NCI-H2171 treated with DMSO at 0.1 percent for 48 hours (cell line): ENCODE results near the gene LDHA.
"Not testable (repeated sequence)": the region's sequence is repeated elsewhere in the genome, so short reads cannot be mapped to it uniquely, and the experiment has no call there.

ENCODE experiments used
- DNase-seq: peaks from one replicate; lab custom pipeline; 2025; lab: John Stamatoyannopoulos, UW

LDHA gene

DNA sequence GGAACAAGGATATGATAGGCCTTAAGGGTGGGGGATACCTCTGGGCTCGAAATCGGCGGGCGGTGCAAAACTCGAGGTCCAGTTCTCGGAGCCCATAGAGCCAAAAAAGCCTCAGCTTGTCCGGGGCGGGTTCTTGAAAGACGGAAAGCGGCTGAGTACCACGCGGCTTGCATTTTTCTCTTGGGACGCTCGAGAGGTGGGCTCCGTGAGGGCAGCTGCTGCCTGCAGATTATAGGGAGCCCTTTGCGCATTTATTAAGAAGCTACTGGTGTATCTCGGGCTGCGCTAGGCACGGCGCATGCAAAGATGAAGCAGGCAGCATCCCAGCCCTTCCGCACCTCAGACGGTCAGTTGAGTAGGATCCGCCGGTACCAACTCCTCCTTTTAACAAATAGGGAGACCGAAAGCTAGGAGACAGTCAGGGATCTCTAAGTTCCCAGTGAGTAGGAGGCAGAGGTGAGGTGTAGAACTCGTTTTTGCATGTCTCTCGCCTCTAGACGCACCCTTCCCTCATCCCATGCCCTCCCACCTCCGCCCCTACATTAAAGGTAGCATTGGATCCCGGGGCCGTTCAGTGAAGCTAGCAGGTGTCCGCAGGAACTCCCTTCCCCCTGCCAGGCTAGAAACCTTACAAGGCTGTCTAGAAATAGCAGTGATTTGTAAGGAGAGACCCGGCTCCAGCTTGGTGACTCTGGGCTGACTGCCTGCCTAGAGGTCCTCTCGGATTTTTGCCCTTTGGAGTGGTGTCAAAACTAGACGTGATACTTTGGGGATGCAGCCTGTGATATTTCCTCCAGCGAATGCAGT lies 768 bp downstream of the LDHA start:
- peak; percentile 33 for DNase-seq

DNA sequence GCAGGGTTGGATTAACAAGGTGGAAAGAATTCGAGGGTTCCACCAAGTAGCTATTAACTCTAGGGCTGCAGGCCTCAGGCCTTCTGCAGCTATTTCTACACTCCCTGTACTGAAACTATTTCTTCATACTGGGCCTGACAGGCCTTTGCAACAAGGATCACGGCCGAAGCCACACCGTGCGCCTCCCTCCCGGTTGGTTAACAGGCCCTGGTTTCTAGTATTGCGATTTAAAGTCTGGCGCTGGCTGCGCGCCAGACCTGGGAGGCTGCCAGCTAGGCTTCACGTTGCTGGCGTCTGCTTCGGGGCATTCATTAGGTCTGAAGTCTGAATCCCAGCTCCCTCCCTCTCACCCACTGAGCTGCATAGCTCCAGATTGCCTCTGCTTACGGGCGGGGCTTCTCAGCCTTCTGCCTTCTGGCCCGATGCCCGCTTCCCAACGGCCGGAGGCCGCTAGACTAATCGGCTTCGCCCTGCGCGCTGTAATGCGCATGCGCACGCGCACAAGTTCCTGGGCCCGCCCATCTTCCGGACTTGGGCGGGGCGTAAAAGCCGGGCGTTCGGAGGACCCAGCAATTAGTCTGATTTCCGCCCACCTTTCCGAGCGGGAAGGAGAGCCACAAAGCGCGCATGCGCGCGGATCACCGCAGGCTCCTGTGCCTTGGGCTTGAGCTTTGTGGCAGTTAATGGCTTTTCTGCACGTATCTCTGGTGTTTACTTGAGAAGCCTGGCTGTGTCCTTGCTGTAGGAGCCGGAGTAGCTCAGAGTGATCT lies 1.6 kb downstream of the LDHA start:
- peak; percentile 96 for DNase-seq

DNA sequence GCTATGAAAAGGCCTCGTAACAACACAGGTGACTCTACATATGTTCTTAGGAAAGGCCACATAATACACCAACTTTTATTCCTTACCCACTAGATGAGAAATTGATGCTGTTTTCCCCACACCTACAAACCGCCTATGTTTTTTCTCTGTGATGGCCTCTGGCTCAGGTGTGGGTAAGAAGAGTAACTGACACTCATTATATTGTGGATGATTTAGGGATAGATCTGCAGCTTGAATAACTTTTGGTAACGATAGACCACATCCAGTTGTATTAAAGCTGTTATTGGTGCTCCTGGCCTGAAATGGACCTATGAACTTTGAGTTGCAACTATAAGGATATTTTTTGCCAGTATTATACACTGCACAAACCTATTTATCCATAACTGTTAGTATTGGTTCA lies 3.6 kb downstream of the LDHA start:
- DNase-seq, result no peak

DNA sequence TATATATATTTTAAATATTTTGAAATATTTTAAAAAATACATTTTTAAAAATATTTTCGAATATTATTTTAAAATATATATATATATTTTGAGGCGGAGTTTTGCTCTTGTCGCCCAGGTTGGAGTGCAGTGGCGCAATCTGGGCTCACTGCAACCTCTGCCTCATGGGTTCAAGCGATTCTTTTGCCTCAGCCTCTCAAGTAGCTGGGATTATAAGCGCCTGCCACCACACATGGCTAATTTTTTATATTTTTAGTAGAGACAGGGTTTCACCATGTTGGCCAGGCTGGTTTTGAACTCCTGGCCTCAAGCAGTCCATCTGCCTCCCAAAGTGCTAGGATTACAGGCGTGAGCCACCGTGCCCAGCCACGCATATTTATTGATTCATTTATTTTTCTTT lies 6.7 kb downstream of the LDHA start:
- not testable (repeated sequence) for DNase-seq

DNA sequence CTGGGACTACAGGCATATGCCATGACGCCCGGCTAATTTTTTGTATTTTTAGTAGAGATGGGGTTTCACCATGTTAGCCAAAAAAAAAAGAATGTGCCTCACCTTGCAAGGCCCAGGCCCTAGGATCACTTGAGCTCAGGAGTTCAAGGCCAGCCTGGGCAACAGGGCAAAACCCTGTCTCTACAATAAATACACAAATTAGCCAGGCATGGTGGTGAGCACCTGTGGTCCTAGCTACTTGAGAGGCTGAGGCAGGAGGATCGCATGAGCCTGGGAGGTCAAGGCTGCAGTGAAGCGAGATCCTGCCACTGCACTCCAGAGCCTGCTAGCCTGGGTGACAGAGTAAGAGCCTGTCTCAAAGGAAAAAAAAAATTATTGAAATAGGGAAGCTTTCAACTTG lies 9.7 kb downstream of the LDHA start:
- DNase-seq, result no peak

DNA sequence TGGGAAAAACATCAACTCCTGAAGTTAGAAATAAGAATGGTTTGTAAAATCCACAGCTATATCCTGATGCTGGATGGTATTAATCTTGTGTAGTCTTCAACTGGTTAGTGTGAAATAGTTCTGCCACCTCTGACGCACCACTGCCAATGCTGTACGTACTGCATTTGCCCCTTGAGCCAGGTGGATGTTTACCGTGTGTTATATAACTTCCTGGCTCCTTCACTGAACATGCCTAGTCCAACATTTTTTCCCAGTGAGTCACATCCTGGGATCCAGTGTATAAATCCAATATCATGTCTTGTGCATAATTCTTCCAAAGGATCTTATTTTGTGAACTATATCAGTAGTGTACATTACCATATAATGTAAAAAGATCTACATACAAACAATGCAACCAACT lies 13.0 kb downstream of the LDHA start:
- not testable (repeated sequence) for DNase-seq

DNA sequence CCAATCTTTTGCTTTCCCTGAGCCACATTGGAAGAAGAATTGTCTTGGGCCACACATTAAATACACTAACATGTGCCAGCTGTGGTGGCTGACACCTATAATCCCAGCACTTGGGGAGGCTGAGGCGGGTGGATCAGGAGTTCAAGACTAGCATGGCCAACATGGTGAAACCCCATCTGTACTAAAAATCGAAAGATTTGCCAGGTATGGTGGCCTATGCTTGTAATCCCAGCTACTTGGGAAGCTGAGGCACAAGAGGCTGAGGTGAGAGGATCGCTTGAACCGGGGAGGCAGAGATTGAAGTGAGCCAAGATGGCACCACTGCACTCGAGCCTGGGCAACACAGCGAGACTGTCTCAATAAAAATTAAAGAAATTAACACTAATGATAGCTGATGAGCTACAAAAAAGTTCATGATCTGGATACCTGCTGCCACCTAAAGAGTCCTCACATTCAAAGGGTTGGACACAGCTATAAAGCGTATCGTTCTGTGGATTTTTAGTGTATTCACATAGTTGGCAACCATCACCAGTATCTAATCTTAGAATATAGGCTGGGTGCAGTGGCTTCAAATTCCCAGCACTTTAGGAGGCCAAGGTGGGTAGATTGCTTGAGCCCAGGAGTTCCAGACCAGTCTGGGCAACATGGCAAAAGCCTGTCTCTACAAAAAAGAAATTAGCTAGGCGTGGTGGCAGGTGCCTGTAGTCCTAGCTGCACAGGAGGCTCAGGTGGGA lies 14.4 kb downstream of the LDHA start:
- DNase-seq, result no peak

DNA sequence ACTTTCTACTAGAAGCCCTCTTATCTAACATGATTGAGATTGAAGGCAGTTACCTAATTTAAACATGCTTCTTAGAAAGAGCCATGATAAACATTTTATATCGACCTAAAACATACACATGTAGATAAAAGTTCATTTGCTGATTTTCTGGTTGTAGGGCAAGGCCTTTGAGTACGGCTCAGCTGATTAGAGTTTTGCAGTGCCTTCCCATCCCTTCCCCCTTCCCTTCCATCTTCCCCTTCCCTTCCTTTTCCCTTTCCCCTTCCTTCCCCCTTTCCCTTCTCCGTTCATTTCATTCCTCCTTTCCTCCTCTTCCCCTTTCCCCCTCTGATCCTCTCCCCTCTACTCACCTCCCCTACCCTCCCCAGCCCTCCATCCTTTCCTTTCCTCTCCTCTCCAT lies 22.1 kb downstream of the LDHA start:
- DNase-seq, result no peak

DNA sequence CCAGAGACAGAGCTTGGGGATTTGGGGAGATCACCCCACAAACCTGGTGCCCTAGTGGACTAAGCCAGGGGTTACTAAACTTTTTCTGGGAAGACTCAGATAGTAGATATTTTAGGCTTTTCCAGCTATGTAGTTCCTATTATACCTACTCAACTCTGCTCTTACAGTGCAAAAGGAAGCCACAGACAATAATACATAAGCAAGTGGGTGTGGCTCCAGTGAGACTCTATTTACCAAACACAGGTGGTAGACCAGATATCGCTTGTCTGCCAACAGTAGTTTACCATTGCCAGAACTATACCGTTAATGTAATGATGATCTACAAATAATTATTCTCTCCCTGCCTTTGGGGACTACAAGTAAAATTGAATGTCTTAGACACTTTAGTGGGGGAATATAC lies 24.7 kb downstream of the LDHA start:
- DNase-seq, result no peak

DNA sequence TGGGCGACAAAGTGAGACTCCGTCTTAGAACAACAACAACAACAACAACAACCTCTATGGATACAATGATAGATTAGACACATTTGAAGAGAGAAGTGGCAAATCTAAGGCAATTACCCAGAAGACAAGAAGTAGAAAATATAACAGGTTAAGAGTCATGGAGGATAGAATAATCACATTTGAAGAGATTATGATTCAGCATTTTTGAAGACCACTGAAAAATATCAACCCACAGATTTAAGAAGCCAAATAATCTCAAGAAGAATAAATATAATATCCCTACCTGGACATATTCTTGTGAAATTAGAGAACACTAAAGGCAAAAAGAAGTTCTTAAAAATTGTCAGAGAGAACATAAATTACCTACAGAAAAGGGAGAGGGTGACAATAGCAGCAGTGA lies 25.7 kb downstream of the LDHA start:
- no peak for DNase-seq

DNA sequence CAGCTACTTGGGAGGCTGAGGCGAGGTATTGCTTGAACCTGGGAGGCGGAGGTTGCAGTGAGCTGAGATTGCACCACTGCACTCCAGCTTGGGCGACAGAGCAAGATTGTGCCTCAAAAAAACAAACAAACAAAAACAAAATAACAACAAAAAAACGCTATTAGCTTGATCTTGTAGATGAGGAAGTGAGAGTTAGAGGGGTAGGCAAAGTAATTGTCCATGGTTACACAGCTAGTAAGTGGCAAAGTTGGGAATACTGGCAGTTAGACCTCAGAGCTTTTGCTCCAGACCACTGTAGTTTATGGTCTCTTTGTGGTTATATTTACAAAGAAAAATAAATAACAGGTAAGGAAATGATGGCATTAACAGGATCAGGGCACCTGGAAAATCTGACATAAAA lies 32.9 kb downstream of the LDHA start:
- no peak for DNase-seq

DNA sequence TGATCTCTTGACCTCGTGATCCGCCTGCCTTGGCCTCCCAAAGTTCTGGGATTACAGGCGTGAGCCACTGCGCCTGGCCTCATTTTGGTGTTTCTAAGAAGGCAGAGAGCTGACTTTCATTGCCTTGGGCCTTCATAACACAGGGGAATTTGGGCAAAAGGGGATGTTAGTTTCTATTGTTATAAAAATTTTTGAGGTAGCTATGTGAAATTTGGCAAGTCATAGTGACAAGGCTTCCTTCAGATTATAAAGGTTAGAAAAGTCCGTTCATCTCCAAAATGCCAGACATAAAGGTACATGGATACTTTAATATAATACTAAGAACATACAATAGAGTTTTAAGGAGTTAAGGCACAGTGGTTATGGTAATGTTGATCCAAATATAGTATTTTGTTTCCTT lies 35.0 kb downstream of the LDHA start:
- DNase-seq, result no peak

DNA sequence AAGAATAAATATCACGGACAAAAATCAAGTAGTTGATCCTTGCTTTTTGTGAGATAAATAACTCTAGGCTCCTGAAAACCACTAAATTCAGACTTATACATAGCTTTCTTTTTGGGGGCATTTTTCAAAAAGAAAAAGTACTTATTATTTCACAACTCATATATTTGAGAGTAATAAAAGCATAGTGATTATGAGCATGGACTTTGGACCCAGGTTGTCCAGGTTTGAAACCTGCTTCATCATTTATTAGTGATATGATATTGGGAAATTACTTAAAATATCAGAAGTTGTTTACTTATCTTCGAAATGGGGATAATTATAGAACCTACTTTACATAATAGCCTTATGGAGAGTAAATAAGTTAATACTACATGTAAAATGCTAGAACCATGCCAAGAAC lies 44.3 kb downstream of the LDHA start:
- DNase-seq, result no peak

DNA sequence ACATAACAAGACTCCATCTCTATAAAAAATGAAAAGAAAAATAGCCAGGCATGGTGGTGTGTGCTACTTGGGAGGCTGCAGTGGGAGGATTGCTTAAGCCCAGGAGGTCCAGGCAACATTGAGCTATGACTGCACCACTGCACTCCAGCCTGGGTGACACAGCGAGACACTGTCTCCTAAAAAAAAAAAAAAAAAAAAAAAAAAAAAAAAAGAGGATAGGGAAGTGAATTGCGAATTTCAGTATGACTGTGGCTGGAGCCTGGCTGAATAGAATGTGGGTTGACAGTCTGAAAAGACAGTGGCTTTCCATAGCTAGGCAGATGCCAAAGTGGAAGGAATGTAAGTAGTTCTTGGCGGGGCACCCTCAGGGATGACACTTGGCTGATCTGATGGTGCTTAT lies 54.9 kb downstream of the LDHA start:
- DNase-seq, result no peak

DNA sequence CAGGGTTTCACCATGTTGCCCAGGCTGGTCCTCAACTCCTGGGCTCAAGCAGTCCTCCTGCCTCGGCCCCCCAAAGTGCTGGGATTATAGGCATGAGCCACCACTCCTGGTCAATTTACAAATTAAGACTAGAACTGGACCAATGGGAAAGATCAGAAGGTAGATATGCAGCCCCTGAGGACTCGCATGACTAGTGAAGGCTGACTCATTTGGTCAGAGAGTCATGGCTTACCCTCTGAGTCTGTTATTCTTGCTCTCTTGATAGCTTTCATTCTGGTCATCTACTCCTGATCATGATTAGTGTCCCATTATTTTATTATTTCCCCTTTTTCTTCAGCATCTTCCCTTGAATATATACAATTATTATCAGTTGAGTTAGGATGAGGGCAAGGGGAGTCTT lies 58.6 kb downstream of the LDHA start:
- no peak for DNase-seq

DNA sequence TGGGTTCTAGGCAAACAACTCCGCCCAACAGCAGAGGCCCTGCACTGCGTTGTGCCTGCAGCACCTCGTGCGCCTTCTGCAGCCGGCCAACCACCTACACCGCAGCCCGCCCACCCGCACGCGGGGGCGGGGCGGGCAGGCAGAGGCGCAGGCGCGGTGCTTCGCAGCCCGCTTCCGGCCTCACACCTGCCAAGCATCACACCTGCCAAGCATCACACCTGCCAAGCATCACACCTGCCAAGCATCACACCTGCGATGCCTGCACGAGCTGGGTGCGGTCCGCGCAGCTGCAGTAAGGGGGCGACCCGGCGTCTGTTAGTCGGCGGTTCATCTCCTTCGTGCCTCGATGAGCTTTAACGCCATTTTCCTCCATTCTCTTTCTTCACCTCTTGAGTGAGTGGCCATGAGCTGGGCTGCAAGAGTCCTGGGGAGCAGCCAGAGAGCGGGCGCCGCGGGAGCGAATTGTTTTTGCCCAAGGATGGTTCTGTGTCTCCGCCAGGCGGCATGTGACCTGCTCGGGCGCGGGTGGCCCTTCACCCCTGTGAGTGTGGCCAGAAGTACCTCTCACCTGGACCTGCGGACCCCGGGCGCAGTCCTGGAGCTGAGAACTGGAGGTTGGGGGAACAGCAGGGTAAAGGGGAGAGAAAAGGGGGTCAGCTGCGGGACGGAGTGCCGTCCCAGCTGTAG lies 61.5 kb downstream of the LDHA start, which contains the start of gene LDHAL6A:
TSS of gene LDHAL6A (plus strand) at position 171 of the 687 bp plus-strand sequence. CDS start 825 bp downstream, outside the sequence.
- DNase-seq, result no peak

DNA sequence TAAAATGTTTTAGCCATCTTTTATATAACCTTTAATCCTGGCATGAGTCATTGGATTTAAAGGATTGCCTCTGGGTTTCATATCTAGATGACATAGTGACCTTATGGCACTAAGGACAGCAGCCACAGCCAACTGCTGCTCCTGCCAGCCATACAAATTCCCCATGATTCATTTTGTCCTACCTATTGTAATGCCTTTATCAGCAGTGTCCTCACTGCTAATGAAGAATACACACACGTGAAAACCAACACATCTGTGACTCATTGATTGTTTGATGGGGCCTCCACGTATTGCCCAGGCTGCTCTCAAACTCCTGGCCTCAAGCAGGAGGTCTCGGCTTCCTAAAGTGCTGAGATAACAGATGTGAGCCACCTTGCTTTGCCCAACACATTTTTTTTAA lies 63.1 kb downstream of the LDHA start:
- no peak for DNase-seq
